ENCODE results near the gene NCL. TPM values are rescaled to one million over a fixed set of nuclear protein-coding genes. Genes with fewer than 3 reads are reported as not detected.

The NCL gene
- total RNA-seq, 1 donor from 2014 or later = 348 TPM

DNA sequence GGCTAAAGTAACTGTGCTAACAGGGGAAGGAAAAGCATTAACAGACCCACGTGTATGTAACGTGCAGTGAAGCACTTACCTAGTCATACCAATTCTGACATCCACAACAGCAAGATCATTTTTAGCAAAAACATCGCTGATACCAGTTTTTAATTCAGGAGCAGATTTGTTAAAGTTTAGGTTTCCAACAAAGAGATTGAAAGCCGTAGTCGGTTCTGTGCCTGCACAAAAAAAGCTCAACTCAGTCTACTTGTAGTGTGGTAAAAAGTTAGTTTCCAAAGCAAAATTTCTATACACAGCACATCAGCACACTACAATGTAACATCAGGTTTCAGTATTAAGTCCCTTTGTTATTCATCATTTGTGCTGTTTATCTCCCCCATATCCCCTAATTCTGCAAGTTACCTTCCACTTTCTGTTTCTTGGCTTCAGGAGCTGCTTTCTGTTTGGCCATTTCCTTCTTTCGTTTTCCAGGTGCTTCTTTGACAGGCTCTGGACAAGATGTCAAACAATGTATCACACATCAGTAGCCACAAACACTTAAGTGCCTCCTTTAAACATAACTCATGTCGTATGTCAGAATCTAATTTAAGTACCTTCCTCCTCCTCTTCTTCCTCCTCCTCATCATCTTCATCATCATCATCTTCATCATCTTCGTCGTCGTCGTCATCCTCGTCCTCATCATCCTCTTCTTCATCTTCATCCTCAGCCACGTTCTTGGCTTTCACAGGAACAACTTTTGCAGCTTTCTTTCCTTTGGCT is 4.0 kb downstream of the NCL start:
- Histone ChIP-seq H3K27me3 (no peaks in the 10 kb centered on the region), H3K9me3 (no peaks in the 10 kb centered on the region), H3K27ac (no peak overlapping the region), H3K4me1 (peaks cover 25% of the 10 kb centered on the region), H3K4me3 (no peak overlapping the region), H3K36me3 (peaks cover 5 to 75% of the 10 kb centered on the region in 2 donors)
- intact Hi-C loops (cut with DNase I) = loop anchor here (10.0 kb wide), 1 partner anchor 215 kb away; no protein-coding TSS in a partner anchor
- no peak for TF ChIP-seq POLR2AphosphoS5 (IDR thresholded peaks at IDR 0.05; ENCODE audit: insufficient read depth in 1 of 2, low read depth in 1 of 2)
- TF ChIP-seq POLR2A (IDR thresholded peaks at IDR 0.05) = no peak
- TF ChIP-seq, protein P1, sequence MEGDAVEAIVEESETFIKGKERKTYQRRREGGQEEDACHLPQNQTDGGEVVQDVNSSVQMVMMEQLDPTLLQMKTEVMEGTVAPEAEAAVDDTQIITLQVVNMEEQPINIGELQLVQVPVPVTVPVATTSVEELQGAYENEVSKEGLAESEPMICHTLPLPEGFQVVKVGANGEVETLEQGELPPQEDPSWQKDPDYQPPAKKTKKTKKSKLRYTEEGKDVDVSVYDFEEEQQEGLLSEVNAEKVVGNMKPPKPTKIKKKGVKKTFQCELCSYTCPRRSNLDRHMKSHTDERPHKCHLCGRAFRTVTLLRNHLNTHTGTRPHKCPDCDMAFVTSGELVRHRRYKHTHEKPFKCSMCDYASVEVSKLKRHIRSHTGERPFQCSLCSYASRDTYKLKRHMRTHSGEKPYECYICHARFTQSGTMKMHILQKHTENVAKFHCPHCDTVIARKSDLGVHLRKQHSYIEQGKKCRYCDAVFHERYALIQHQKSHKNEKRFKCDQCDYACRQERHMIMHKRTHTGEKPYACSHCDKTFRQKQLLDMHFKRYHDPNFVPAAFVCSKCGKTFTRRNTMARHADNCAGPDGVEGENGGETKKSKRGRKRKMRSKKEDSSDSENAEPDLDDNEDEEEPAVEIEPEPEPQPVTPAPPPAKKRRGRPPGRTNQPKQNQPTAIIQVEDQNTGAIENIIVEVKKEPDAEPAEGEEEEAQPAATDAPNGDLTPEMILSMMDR (IDR thresholded peaks at IDR 0.05) = no peak
- no peak for DNase-seq (ENCODE audit: extremely low spot score in 2 of 2)

DNA sequence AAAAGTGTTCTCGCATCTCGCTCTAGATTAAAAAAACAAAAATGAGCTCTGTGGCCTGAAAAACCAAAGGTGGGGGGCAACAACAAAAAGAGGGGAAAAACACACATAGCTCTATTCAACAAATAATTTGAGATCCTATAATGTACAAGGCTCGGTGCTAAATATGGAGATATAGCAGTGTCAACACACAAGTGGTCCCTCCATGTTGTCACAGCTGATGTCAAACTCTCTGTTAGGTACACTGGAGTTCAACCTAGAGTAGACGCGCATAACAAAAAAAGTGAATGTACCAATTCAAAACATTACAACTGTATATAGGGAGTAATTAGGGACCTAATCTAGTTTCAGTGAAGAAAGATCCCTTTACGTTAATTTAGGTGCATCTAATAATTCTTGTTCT is 5.9 kb downstream of the NCL start:
- DNase-seq (ENCODE audit: extremely low spot score in 2 of 2) = no peak
- Histone ChIP-seq H3K27ac (no peak overlapping the region), H3K27me3 (no peaks in the 10 kb centered on the region), H3K4me1 (peaks cover 20% of the 10 kb centered on the region), H3K36me3 (peaks cover 5 to 94% of the 10 kb centered on the region in 2 donors), H3K4me3 (no peak overlapping the region), H3K9me3 (no peaks in the 10 kb centered on the region)
- intact Hi-C loops (cut with DNase I) = no loop called here
- no peak for TF ChIP-seq POLR2AphosphoS5 (IDR thresholded peaks at IDR 0.05; ENCODE audit: insufficient read depth in 1 of 2, low read depth in 1 of 2)
- TF ChIP-seq POLR2A (IDR thresholded peaks at IDR 0.05) = no peak
- TF ChIP-seq, protein P1 (IDR thresholded peaks at IDR 0.05) = no peak

DNA sequence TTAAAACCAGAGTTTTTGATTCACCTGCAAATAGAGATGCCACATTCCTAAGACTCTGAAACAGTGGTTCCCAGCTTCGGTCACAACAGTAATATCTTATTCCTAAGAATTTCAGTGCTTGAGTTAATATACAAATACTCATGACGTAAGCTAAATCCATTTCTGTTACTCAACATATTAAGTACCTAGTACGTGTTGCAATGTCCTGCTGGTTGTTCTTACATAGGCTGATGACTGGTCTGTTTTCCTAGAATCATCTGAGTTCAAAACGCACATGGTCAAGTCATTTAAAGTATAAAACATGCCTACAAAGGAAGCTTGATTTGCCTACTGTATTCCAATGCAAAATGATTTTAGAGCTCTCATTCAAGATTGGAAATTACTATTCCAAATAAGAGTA is 7.2 kb downstream of the NCL start:
- H3K9me3 ChIP-seq = no peaks in the 10 kb centered on the region
- TF ChIP-seq, protein P1 (IDR thresholded peaks at IDR 0.05) = no peak
- TF ChIP-seq POLR2A (IDR thresholded peaks at IDR 0.05) (no peak), POLR2AphosphoS5 (IDR thresholded peaks at IDR 0.05; ENCODE audit: insufficient read depth in 1 of 2, low read depth in 1 of 2) (no peak)
- no peak overlapping the region for H3K4me3 ChIP-seq
- peaks cover 7% of the 10 kb centered on the region for H3K4me1 ChIP-seq
- H3K27ac ChIP-seq = no peak overlapping the region
- no peaks in the 10 kb centered on the region for H3K27me3 ChIP-seq
- no peak for DNase-seq (ENCODE audit: extremely low spot score in 2 of 2)
- intact Hi-C loops (cut with DNase I) = no loop called here
- peaks cover 5 to 89% of the 10 kb centered on the region in 2 donors for H3K36me3 ChIP-seq

DNA sequence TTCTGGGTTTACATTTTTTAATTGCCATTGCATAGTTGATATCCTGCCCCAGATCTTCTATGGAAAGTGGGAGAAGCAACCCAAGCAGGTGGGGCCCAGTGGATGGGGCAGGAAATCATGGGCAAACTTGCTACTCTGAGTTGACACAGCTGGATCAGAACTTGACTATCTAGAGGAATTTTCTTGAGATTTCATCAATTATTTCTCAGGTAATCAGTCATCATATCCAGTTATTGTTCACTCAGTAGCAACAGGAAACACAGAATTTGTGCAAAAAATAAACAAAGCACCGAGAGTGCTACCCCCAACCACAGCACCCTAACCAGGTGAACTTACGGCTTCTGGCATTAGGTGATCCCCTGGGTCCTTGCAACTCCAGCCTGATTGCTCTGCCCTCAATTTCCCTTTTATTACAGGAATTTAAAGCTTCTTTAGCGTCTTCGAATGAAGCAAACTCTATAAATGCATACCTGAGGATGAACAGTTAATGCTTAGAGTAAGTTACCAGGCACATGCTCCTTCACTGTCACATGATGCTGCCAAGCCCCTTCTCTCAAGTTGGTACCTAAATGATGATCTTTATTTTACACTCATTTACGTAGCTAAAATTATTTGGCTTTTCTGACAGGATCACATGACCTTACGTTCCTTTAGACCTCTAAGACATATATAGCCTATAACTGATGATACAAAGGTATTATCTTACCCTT is 7.8 kb downstream of the NCL start:
- Histone ChIP-seq H3K9me3 (no peaks in the 10 kb centered on the region), H3K36me3 (peaks cover 5 to 82% of the 10 kb centered on the region in 2 donors), H3K27me3 (no peaks in the 10 kb centered on the region), H3K4me1 (peaks cover under 1% of the 10 kb centered on the region), H3K4me3 (no peak overlapping the region), H3K27ac (no peak overlapping the region)
- TF ChIP-seq POLR2A (IDR thresholded peaks at IDR 0.05) = no peak
- no peak for TF ChIP-seq POLR2AphosphoS5 (IDR thresholded peaks at IDR 0.05; ENCODE audit: insufficient read depth in 1 of 2, low read depth in 1 of 2)
- TF ChIP-seq, protein P1 (IDR thresholded peaks at IDR 0.05) = no peak
- no peak for DNase-seq (ENCODE audit: extremely low spot score in 2 of 2)
- intact Hi-C loops (cut with DNase I) = no loop called here

DNA sequence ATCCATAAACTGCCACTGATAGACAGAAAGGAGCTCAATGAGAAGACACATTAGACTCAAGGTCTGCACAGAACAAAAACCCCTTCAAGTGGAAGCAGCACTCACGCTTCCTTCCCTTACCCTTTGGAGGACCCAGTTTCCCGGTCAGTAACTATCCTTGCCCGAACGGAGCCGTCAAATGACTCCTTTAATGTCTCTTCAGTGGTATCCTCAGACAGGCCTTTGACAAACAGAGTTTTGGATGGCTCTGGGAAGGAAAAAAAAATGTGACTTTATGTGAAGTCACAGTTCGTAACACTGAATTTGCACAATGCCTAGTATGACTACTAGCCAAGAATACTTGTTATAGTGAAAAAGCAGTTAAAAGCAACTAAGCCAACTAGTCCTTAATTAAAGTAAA is 8.4 kb downstream of the NCL start:
- no peaks in the 10 kb centered on the region for H3K27me3 ChIP-seq
- no peaks in the 10 kb centered on the region for H3K9me3 ChIP-seq
- no peak for TF ChIP-seq POLR2A (IDR thresholded peaks at IDR 0.05)
- TF ChIP-seq POLR2AphosphoS5 (IDR thresholded peaks at IDR 0.05; ENCODE audit: insufficient read depth in 1 of 2, low read depth in 1 of 2) = no peak
- TF ChIP-seq, protein P1 (IDR thresholded peaks at IDR 0.05) = no peak
- no peak for DNase-seq (ENCODE audit: extremely low spot score in 2 of 2)
- no peaks in the 10 kb centered on the region for H3K4me1 ChIP-seq
- intact Hi-C loops (cut with DNase I) = no loop called here
- peaks cover 5 to 77% of the 10 kb centered on the region in 2 donors for H3K36me3 ChIP-seq
- H3K27ac ChIP-seq = no peak overlapping the region
- no peak overlapping the region for H3K4me3 ChIP-seq
